NCI-H128 (cell line): ENCODE measurements around the gene NFIL3.

Experiments
- DNase-seq: peaks from one replicate; lab custom pipeline; 2025; ENCODE audit not compliant: unreplicated experiment; lab: John Stamatoyannopoulos, UW

Gene NFIL3

DNA sequence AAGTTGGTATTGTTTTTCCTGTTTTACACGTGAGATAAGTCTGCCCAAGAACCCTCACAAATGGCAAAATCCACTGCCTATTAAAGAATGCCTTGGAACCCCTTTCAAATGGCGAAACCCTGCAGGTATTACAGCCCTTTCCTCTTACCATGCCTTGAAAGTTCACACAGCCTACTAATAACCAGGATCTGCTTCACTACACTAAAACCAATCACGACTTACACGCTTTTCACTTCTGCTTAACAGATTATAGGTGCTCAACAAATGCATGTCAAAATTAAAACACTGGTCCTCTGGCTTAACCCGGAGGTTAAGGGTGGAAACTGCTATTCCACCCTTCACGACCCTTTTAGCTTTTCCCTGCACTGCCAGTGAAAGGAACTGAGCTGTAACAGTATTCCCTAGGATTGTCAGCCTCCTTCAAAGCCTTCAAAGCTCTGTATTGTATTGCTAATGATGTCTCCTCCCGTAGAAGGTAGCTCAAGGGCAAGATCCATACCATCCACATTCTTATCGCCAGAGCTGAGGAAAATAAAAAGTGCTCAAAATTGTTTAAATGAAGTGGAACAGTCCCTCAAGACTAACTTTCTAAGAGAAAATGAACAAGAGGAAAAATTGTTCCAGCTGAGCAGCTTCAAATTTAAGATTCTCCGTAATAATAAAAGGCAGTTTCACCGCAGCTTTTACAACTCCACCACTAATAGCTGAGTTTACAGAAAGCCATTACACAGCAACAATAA is 62.9 kb downstream of the NFIL3 start:
- no peak for DNase-seq

DNA sequence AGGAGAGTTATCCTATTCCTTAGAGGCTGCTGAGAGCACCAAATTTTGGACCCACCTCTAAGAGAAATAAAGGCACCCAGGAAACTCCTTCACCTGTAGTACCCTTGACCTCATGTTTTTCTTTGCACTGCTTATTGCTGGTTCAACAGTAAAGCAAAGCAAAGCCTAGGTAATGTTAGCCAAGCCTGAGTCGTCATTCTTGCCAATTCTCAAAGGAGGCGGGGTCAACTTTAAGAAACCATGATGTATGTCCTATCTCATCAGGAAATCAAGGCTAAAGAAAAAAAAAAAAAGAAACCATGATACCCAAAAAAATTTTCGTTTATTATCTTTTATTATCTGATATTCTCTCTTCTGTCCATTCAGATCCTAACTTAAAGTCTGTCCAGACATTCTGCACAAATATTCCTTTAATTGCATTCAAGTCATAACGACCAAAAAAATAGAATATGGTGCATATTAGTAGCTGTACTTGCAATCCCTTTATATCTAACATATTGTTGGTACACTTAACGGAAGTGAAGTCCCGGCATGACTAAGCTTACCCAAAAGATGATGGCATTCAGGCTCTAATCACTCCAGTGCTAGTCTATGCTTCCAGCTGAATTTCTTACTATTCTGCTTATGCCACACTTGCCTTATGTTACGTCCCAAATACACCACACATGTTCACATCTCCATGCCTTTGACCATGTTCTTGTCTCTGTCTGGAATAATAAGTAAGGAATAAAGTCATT is 63.7 kb downstream of the NFIL3 start:
- DNase-seq, result no peak

DNA sequence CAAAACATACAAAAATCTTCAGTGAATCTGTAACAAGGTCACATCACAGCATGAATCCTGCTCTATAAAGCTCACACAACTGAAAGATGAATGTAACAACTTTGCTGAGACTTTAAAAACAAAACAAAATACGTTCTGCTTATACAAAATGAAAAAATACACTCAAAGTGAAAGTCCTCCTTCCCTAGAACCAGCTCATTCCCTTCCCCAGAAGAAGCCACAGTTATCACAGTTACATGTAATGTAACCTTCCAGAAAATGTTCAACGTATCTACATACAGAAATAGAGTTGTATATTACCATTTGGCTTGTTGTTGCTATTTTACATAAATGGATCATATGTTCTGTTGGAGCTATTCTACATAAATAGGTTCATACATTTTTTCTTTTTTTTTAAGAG is 64.5 kb downstream of the NFIL3 start:
- DNase-seq, result no peak
